Bronchial epithelial cell (primary cell): ENCODE measurements around the gene MAGI2. TPM values are rescaled to one million over a fixed set of nuclear protein-coding genes. Genes with fewer than 3 reads are reported as not detected.

Experiments used
- DNase-seq: peaks from one replicate; pipeline ENCODE4 v3.0.0-alpha.2; 2010; ENCODE audit warnings: low read depth
- FAIRE-seq: peaks from 2 replicates; lab custom pipeline; 2011; peaks lifted over from hg19 to GRCh38; lab: Jason Lieb, UNC
- H3K27me3 ChIP-seq: 2 replicates; pipeline ENCODE4 v1.5.1; 2011; ENCODE audit warnings: low read length; ENCODE audit not compliant: control insufficient read depth, insufficient read depth
- H3K36me3 ChIP-seq: 2 replicates; pipeline ENCODE4 v1.5.1; 2011; ENCODE audit warnings: low read length; ENCODE audit not compliant: control insufficient read depth, insufficient read depth
- H3K4me3 ChIP-seq: 2 replicates; pipeline ENCODE4 v1.5.1; 2011; ENCODE audit warnings: mild to moderate bottlenecking, low read depth, low read length, control low read depth
- total RNA-seq: library from RNA; depleted of rRNA; stranded (reverse); fragments of >200 nt; gene quantifications from 2 replicates; pipeline ENCODE4 v1.2.1, GENCODE V29; 2014
- TF ChIP-seq, protein P1 (sequence below): IDR thresholded peaks from 2 replicates; pipeline ENCODE4 v1.5.1; 2011; ENCODE audit warnings: mild to moderate bottlenecking, moderate library complexity, low read length, control low read depth, inconsistent platforms; ENCODE audit not compliant: insufficient read depth, severe bottlenecking

MAGI2 gene
- total RNA-seq, 1 donor from 2014 or later = 2.6 TPM

- Histone ChIP-seq H3K27me3 (no peaks in the 10 kb centered on the region), H3K36me3 (no peaks in the 10 kb centered on the region), H3K4me3 (no peak overlapping the region)
- FAIRE-seq = no peak
- TF ChIP-seq, protein P1, sequence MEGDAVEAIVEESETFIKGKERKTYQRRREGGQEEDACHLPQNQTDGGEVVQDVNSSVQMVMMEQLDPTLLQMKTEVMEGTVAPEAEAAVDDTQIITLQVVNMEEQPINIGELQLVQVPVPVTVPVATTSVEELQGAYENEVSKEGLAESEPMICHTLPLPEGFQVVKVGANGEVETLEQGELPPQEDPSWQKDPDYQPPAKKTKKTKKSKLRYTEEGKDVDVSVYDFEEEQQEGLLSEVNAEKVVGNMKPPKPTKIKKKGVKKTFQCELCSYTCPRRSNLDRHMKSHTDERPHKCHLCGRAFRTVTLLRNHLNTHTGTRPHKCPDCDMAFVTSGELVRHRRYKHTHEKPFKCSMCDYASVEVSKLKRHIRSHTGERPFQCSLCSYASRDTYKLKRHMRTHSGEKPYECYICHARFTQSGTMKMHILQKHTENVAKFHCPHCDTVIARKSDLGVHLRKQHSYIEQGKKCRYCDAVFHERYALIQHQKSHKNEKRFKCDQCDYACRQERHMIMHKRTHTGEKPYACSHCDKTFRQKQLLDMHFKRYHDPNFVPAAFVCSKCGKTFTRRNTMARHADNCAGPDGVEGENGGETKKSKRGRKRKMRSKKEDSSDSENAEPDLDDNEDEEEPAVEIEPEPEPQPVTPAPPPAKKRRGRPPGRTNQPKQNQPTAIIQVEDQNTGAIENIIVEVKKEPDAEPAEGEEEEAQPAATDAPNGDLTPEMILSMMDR = no peak
- DNase-seq = no peak
Measured at GRCh38 chr7:79217976-79218626, 235.4 kb downstream of the MAGI2 start.

- no peak for FAIRE-seq
- peak; percentile 92 for DNase-seq
Measured at GRCh38 chr7:79217468-79217867, 236.0 kb downstream of the MAGI2 start.

DNA sequence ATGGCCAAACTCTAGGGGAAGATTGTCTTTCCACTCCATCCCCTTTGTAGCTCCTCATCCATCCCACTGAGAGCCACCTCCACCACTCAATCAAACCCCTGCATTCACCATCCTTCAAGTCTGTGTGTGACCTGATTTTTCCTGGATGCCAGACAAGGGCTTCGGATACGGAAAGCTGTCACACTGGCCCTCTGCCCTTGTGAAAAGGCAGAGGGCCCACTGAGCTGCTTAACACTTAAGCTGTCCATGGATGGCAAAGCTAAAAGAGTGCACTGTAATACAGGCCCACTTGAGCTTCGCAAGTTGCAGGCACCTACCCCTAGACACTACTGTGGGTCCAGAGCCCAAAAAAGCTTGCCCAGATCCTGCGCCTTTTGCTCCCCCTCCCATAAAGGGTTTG is 237.2 kb downstream of the MAGI2 start:
- TF ChIP-seq, protein P1 = no peak
- FAIRE-seq (no peak), DNase-seq (no peak)
- Histone ChIP-seq H3K36me3 (no peaks in the 10 kb centered on the region), H3K4me3 (no peak overlapping the region), H3K27me3 (no peaks in the 10 kb centered on the region)

More at GRCh38 chr7:79217468-79217867, 236.0 kb downstream of the MAGI2 start:
- TF ChIP-seq, protein P1 = no peak
- no peak overlapping the region for H3K4me3 ChIP-seq
- no peaks in the 10 kb centered on the region for H3K27me3 ChIP-seq
- H3K36me3 ChIP-seq = no peaks in the 10 kb centered on the region

GRCh38 chr7:79212334-79212733 is 241.1 kb downstream of the MAGI2 start:
- FAIRE-seq (no peak), DNase-seq (no peak)
- no peaks in the 10 kb centered on the region for H3K27me3 ChIP-seq
- TF ChIP-seq, protein P1 = no peak
- H3K36me3 ChIP-seq = no peaks in the 10 kb centered on the region
- H3K4me3 ChIP-seq = no peak overlapping the region

DNA sequence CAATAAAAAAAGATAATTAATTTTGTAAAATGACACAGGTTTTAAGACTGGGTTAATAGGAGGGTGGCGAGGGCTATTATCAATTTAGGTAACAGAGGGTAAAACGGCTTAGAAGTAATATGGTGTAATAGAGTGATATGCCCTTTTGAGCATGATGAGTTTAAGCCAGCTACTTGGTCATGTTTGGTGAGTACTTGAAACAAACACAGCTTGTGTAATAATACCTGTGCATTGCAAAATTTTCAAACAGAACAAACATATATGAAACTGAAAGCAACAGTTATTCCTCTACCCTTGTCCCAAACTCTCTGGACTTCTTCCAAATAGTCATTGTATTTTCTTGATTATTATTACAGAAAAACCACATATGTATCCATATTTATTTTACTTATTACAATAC is 241.7 kb downstream of the MAGI2 start:
- TF ChIP-seq, protein P1 = no peak
- H3K27me3 ChIP-seq = no peaks in the 10 kb centered on the region
- no peak for FAIRE-seq
- no peak overlapping the region for H3K4me3 ChIP-seq
- H3K36me3 ChIP-seq = no peaks in the 10 kb centered on the region
- peak; percentile 86 for DNase-seq

- no peaks in the 10 kb centered on the region for H3K36me3 ChIP-seq
- no peak for FAIRE-seq
- no peak overlapping the region for H3K4me3 ChIP-seq
- TF ChIP-seq, protein P1 = no peak
- no peaks in the 10 kb centered on the region for H3K27me3 ChIP-seq
- peak; percentile 27 for DNase-seq
Measured at GRCh38 chr7:79199961-79200360, 253.5 kb downstream of the MAGI2 start.
